HepG2 (cell line): ENCODE results near the gene PPP1R15B.

Source experiments
- CTCF ChIP-seq: sonication (generic); formaldehyde crosslinking; IDR thresholded peaks from 2 replicates; pipeline ENCODE4 v1.5.0; 2020; ENCODE audit warnings: mild to moderate bottlenecking, missing genetic modification reagents, moderate library complexity
- EZH2 ChIP-seq: conservative IDR thresholded peaks from 2 replicates; pipeline ENCODE4 v1.6.1; 2012; ENCODE audit warnings: mild to moderate bottlenecking, low read depth, low read length, moderate library complexity
- FOXO1 ChIP-seq: sonication (generic); formaldehyde crosslinking; IDR thresholded peaks from 2 replicates; pipeline ENCODE4 v1.4.0; 2020; ENCODE audit warnings: missing genetic modification reagents
- GATAD2A ChIP-seq: IDR thresholded peaks from 2 replicates; pipeline ENCODE4 v1.6.1; 2016
- SRSF4 ChIP-seq: fragments of 200-400 bp; formaldehyde crosslinking; IDR thresholded peaks from one replicate; pipeline ENCODE4 v1.6.1; 2018; ENCODE audit warnings: mild to moderate bottlenecking, low read depth, low read length, moderate library complexity; ENCODE audit not compliant: poor library complexity, severe bottlenecking
- ZNF232 ChIP-seq: sonication (generic); formaldehyde crosslinking; IDR thresholded peaks from 2 replicates; pipeline ENCODE4 v1.4.0; 2020; ENCODE audit warnings: missing genetic modification reagents, borderline replicate concordance
- ZNF317 ChIP-seq: sonication (generic); formaldehyde crosslinking; IDR thresholded peaks from 2 replicates; pipeline ENCODE4 v1.5.0; 2020; ENCODE audit warnings: mild to moderate bottlenecking, missing genetic modification reagents

- TF ChIP-seq CTCF: no peak
- no peak for TF ChIP-seq GATAD2A
- no peak for TF ChIP-seq ZNF232 (CRISPR knock-in tag)
- no peak for TF ChIP-seq FOXO1 (CRISPR knock-in tag)
- TF ChIP-seq EZH2: no peak
- no peak for TF ChIP-seq SRSF4
- no peak for TF ChIP-seq ZNF317
Observed at GRCh38 chr1:204434116-204434755, 22.6 kb upstream of the PPP1R15B start.
